ENCODE results near the gene CDH3.

DNA sequence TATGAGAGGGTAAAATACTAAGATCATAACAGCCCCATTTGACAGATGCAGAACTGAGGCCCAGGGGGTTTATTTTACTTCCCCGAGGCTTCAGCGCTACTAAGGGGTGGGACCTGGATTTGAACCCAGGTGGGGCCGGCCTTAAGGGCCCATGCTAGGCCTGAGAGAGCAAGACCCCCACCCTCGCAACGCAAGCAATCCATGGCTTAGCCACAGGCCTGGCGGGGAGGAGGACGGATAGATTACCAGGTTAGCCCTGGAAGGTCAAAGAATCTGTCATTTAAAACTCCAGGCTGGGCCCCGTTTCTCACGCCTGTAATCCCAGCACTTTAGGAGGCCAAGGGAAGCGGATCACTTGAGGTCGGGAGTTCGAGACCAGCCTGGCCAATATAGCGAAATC, 1.9 kb upstream of the CDH3 start:
- no peak for TF ChIP-seq POLR2A (IDR thresholded peaks at IDR 0.05)
- TF ChIP-seq, protein P1, sequence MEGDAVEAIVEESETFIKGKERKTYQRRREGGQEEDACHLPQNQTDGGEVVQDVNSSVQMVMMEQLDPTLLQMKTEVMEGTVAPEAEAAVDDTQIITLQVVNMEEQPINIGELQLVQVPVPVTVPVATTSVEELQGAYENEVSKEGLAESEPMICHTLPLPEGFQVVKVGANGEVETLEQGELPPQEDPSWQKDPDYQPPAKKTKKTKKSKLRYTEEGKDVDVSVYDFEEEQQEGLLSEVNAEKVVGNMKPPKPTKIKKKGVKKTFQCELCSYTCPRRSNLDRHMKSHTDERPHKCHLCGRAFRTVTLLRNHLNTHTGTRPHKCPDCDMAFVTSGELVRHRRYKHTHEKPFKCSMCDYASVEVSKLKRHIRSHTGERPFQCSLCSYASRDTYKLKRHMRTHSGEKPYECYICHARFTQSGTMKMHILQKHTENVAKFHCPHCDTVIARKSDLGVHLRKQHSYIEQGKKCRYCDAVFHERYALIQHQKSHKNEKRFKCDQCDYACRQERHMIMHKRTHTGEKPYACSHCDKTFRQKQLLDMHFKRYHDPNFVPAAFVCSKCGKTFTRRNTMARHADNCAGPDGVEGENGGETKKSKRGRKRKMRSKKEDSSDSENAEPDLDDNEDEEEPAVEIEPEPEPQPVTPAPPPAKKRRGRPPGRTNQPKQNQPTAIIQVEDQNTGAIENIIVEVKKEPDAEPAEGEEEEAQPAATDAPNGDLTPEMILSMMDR (IDR thresholded peaks at IDR 0.05): no peak

All from transverse colon (tissue), 3 donors.